ENCODE results near the gene ZNF487.

- TF ChIP-seq HCFC1 (IDR thresholded peaks at IDR 0.05; ENCODE audit: low read length) (no peak), CREB1 (IDR thresholded peaks at IDR 0.05; ENCODE audit: low read depth) (no peak), TBL1XR1 (IDR thresholded peaks at IDR 0.05; ENCODE audit: low read depth, low read length) (no peak), TAF1 (IDR thresholded peaks at IDR 0.05; ENCODE audit: borderline replicate concordance, low read depth, low read length) (no peak), MYC (IDR thresholded peaks at IDR 0.05; ENCODE audit: insufficient read depth, insufficient read length, insufficient replicate concordance, low read length, severe bottlenecking) (no peak), NFXL1 (IDR thresholded peaks at IDR 0.05; ENCODE audit: borderline replicate concordance) (no peak), USF2 (IDR thresholded peaks at IDR 0.05; ENCODE audit: borderline replicate concordance, low read depth, low read length) (no peak), SMC3 (IDR thresholded peaks at IDR 0.05; ENCODE audit: borderline replicate concordance, low read length) (no peak), CTCF (IDR thresholded peaks at IDR 0.05 in 2 of 3, conservative IDR thresholded peaks at IDR 0.05 in 1 of 3; ENCODE audit: control insufficient read depth in 2 of 3, extremely low read depth in 1 of 3, insufficient read depth in 1 of 3, low read depth in 3 of 3, low read length in 3 of 3) (no peak)
Observed at GRCh38 chr10:43411536-43411935, 25.4 kb upstream of the ZNF487 start.

All from GM12878 (cell line).